GM10248 (cell line): Measurements from ENCODE around the gene CARD11.

Source experiments
- CTCF ChIA-PET: fragments of 300-600 bp; sonication (Branson Sonifier 250); formaldehyde crosslinking; extraction: SDS; loops from one replicate; lab custom pipeline; 2021; ENCODE audit warnings: antibody characterized with exemption; lab: Yijun Ruan, JAX
- POLR2A ChIA-PET: fragments of 350-650 bp; sonication (Branson Sonifier 250); formaldehyde crosslinking; extraction: SDS; loops from one replicate; lab custom pipeline; 2020; ENCODE audit warnings: antibody characterized with exemption; lab: Yijun Ruan, JAX
- DNase-seq: peaks from one replicate; pipeline ENCODE4 v3.0.0; 2012; ENCODE audit errors: extremely low spot score
- TF ChIP-seq, protein P1 (sequence below): IDR thresholded peaks from 2 replicates; pipeline ENCODE4 v1.5.1; 2012; ENCODE audit warnings: mild to moderate bottlenecking, low read depth; ENCODE audit errors: extremely low read depth, missing control alignments, control extremely low read depth

Gene CARD11

DNA sequence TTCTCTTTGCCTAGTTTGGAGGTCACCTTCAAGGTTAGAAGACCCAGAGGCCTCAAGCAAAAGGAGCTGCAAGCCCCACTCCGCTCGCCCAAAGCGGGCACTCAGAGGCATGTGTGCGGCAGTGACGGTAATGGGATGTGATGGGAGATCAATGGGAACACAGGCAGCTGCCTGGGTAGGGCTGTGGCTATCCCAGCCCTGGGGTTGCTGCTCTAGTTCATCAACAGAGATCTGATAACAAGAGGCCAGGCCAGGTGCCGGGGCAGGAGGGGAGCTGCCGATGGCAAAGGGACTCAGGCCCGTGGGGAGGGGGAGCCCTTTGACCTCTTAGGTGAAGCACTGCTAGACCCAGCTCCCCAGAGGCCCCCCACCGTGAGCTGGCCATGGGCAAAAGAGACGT lies 147.5 kb downstream of the CARD11 start:
- no peak for DNase-seq
- CTCF ChIA-PET: interaction anchor here (1.0 to 5.0 kb wide), 2 partner anchors 9 to 31 kb away, joined by 4 to 22 read pairs; no protein-coding TSS in a partner anchor
- POLR2A ChIA-PET: interaction anchor here (0.8 kb wide), 1 partner anchor 15 kb away, joined by 3 read pairs; no protein-coding TSS in a partner anchor
- TF ChIP-seq, protein P1, sequence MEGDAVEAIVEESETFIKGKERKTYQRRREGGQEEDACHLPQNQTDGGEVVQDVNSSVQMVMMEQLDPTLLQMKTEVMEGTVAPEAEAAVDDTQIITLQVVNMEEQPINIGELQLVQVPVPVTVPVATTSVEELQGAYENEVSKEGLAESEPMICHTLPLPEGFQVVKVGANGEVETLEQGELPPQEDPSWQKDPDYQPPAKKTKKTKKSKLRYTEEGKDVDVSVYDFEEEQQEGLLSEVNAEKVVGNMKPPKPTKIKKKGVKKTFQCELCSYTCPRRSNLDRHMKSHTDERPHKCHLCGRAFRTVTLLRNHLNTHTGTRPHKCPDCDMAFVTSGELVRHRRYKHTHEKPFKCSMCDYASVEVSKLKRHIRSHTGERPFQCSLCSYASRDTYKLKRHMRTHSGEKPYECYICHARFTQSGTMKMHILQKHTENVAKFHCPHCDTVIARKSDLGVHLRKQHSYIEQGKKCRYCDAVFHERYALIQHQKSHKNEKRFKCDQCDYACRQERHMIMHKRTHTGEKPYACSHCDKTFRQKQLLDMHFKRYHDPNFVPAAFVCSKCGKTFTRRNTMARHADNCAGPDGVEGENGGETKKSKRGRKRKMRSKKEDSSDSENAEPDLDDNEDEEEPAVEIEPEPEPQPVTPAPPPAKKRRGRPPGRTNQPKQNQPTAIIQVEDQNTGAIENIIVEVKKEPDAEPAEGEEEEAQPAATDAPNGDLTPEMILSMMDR: no peak

DNA sequence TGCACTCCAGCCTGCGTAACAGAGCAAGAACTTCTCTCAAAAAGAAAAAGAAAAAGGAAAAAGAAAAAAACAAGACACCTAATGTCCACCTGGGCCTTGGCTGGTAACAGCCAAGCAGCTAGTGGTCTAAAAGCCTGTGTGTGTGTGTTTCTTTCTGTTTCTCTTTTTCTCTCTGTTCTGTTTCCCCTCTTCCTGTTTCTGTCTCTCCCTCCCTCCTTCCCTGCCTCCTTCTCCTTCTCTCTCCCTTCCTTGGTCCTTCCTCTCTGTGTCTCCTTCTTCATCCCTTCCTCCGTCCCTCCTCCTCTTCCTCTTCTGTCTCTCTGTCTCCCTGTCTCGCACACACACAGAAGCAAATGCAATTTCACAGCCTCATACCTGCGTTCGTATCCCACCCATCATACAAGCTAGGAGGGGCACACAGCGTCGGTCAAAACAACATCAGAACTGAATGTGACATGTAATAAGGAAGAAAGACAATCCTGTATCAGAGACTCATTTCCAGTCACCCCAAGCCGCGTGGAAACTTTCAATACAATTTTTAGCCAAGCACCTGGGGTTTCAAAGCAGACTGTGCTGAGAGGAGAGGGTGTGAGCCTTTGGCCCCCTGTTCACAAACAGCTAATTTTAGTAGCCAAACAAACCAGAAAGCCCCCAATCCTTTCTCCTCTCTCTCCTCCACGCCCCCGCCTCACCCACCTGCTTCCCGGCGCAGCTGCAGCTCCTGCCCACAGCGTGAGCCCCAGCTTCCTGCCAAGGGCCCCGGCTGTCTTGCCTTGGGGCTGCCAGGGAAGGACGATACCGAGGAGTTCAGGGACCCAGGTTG lies 149.3 kb downstream of the CARD11 start:
- peak; percentile 76 for DNase-seq
- TF ChIP-seq, protein P1: no peak
- ChIA-PET POLR2A (interaction anchor here (0.7 to 1.4 kb wide), 4 partner anchors 16 to 84 kb away, joined by 3 to 5 read pairs (median 4); no protein-coding TSS in a partner anchor), CTCF (interaction anchor here (0.9 to 5.0 kb wide), 9 partner anchors 9 to 223 kb away, joined by 3 to 22 read pairs (median 4); no protein-coding TSS in a partner anchor)

DNA sequence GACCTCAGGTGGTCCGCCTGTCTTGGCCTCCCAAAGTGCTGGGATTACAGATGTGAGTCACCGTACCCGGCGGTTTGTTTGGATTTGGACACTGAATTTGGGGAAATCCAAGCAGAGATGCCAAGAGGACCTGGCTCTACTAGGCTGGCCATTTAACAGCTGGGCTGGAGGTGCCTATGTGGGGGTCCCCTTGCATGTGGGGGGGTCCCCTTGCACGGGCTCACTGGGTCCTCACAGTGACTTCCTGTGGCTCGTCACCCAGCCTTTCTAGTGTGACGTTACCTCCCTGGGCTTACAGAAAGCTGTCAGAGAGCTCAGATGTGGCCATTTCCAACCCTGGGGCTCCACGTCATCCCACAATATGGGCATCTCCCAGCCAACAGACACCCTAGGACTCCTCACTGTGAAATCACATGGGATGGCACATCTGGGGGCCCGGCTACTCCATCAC lies 150.2 kb downstream of the CARD11 start:
- TF ChIP-seq, protein P1: no peak
- DNase-seq: peak; percentile 56
- ChIA-PET POLR2A (interaction anchor here (0.9 to 1.4 kb wide), 2 partner anchors 17 to 85 kb away, joined by 3 read pairs; no protein-coding TSS in a partner anchor), CTCF (interaction anchor here (0.9 to 5.0 kb wide), 8 partner anchors 10 to 261 kb away, joined by 3 to 22 read pairs (median 3); no protein-coding TSS in a partner anchor)

DNA sequence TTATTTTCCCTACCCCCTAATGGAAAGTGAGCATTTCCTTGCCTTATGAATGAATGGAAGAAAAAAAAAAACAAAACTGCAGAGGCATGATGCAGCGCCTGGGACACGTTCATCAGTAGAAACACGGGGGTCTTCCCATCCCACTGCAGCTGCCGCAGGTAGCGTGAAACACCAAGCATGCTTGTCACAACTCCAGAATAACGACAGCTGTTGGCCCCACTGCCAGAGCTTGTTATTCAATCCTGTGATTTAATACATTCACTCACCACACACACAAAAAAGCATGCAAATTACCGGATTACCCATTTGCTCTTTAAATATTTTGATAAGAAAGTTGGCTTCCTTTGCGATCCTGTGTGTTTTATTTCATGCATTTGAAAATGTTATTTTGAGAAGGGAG lies 151.1 kb downstream of the CARD11 start:
- POLR2A ChIA-PET: no interaction called here
- TF ChIP-seq, protein P1: no peak
- CTCF ChIA-PET: interaction anchor here (1.1 to 5.0 kb wide), 3 partner anchors 11 to 262 kb away, joined by 3 to 22 read pairs (median 6); no protein-coding TSS in a partner anchor
- DNase-seq: no peak

DNA sequence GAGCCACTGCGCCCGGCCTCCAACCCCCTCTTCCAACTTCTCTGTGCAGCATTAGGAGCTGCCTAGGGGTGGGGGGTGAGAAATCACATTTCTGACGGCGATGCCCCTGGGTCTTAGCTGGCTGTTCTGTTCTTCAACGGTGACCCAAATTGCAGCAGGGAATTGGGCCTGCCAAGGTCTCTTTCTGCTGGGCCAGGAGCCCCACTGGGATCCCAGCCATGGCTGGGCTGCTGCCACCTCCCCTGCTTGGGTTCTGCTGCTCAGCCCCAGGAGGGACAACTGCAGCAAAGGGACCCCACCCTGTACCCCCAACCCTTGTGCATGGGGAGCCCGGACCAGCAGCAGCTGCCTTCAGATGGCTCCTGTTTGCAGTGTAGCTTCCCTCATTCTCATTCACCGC lies 155.9 kb downstream of the CARD11 start:
- TF ChIP-seq, protein P1: no peak
- DNase-seq: no peak
- ChIA-PET POLR2A (no interaction called here), CTCF (interaction anchor here (0.7 to 3.1 kb wide), 8 partner anchors 8 to 267 kb away, joined by 3 to 18 read pairs (median 4); no protein-coding TSS in a partner anchor)

DNA sequence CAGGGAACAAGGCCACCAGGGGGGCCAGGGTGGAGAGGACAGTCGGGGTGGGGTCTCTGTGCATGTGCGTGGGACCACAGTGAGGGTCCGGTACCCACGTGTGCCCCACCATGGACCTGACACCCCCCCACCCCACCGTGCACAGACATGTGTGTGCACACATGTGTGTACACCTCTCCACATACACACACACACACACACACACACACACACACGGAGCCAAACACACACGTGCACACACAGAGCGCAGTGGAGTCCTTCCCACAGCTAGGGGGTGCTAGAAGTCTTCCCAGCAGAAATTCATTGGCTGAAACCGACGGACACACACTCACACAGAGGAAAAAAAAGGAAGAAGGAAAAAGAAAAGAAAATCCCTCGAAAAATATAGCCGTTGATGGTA lies 156.8 kb downstream of the CARD11 start:
- CTCF ChIA-PET: interaction anchor here (0.6 to 3.1 kb wide), 9 partner anchors 9 to 332 kb away, joined by 3 to 18 read pairs (median 4); no protein-coding TSS in a partner anchor
- peak; percentile 78 for DNase-seq
- TF ChIP-seq, protein P1: peak; percentile 87
- POLR2A ChIA-PET: no interaction called here
